Measurements from ENCODE around the gene HIPK3.
"Not testable (repeated sequence)": the region's sequence is repeated elsewhere in the genome, so short reads cannot be mapped to it uniquely, and the experiment has no call there.

HIPK3 gene

DNA sequence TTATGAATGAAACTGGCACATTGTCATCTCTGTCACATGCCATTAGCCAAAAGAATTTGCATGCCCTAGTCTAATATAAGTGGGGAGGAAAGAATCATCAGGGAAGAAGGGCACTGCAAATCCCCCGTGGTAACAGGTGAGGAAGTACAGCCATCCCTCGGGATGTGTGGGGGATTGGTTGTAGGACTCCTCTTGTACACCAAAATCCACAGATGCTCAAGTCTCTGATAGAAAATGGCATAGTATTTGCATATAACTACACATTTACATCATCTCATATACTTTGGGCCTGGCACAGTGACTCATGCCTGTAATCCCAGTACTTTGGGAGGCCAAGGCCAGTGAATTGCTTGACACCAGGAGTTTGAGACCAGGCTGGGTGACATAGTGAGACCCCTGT, 109.7 kb downstream of the HIPK3 start:
- no peak overlapping the region for H3K4me2 ChIP-seq (ENCODE audit: low read length)
- H3K4me1 ChIP-seq (ENCODE audit: control insufficient read depth, low read length) = peaks cover 18% of the 10 kb centered on the region
- no peaks in the 10 kb centered on the region for H3K9me2 ChIP-seq (replicated peaks; ENCODE audit: control insufficient read depth, low read length)
- no peaks in the 10 kb centered on the region for H3K36me3 ChIP-seq (ENCODE audit: control insufficient read depth, low read length)
- no peaks in the 10 kb centered on the region for H3K27me3 ChIP-seq (ENCODE audit: control insufficient read depth, low read length)
- no peaks in the 10 kb centered on the region for H3K79me2 ChIP-seq (ENCODE audit: control insufficient read depth, low read length)
- no peaks in the 10 kb centered on the region for H4K20me1 ChIP-seq (ENCODE audit: control insufficient read depth, insufficient read depth, low read depth, low read length)
- no peak for TF ChIP-seq EZH2phosphoT487 (IDR thresholded peaks at IDR 0.05; ENCODE audit: borderline replicate concordance, low read length)
- TF ChIP-seq, protein P1, sequence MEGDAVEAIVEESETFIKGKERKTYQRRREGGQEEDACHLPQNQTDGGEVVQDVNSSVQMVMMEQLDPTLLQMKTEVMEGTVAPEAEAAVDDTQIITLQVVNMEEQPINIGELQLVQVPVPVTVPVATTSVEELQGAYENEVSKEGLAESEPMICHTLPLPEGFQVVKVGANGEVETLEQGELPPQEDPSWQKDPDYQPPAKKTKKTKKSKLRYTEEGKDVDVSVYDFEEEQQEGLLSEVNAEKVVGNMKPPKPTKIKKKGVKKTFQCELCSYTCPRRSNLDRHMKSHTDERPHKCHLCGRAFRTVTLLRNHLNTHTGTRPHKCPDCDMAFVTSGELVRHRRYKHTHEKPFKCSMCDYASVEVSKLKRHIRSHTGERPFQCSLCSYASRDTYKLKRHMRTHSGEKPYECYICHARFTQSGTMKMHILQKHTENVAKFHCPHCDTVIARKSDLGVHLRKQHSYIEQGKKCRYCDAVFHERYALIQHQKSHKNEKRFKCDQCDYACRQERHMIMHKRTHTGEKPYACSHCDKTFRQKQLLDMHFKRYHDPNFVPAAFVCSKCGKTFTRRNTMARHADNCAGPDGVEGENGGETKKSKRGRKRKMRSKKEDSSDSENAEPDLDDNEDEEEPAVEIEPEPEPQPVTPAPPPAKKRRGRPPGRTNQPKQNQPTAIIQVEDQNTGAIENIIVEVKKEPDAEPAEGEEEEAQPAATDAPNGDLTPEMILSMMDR (IDR thresholded peaks at IDR 0.05; ENCODE audit: low read depth, low read length, poor library complexity, severe bottlenecking) = no peak
- 0 out of 2 replicates have a peak, but pooled peaks cover 4% of the 10 kb centered on the region for H3F3A ChIP-seq (ENCODE audit: control insufficient read depth, insufficient read depth)
- H3K27ac ChIP-seq (ENCODE audit: low read depth, low read length) = no peak overlapping the region
- H3K9me3 ChIP-seq (ENCODE audit: control insufficient read depth, insufficient read depth, low read length) = no peaks in the 10 kb centered on the region
- H3K4me3 ChIP-seq (ENCODE audit: low read length) = no peak overlapping the region

DNA sequence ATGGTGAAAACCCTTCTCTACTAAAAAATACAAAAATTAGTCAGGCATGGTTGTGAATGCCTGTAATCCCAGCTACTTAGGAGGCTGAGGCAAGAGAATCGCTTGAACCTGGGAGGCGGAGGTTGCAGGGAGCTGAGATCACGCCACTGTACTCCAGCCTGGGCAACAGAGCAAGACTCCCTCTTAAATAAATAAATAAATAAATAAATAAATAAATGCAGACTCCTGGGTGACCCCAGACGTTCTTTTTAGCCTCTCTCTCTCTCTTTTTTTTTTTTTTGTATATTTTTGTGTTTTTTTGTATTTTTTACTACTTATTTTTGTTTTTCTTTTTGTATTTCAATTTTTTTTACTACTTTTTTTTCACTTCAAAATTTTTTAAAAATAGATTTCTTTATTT, 111.3 kb downstream of the HIPK3 start:
- H3K9me2 ChIP-seq (replicated peaks; ENCODE audit: control insufficient read depth, low read length); H3K4me2 ChIP-seq (ENCODE audit: low read length); H3K36me3 ChIP-seq (ENCODE audit: control insufficient read depth, low read length); H3K4me3 ChIP-seq (ENCODE audit: low read length); H3K27ac ChIP-seq (ENCODE audit: low read depth, low read length); H3K79me2 ChIP-seq (ENCODE audit: control insufficient read depth, low read length); H4K20me1 ChIP-seq (ENCODE audit: control insufficient read depth, insufficient read depth, low read depth, low read length); H3K9me3 ChIP-seq (ENCODE audit: control insufficient read depth, insufficient read depth, low read length); H3K27me3 ChIP-seq (ENCODE audit: control insufficient read depth, low read length); H3F3A ChIP-seq (ENCODE audit: control insufficient read depth, insufficient read depth): not testable (repeated sequence)
- H3K4me1 ChIP-seq (ENCODE audit: control insufficient read depth, low read length) = peaks cover 12% of the 10 kb centered on the region

DNA sequence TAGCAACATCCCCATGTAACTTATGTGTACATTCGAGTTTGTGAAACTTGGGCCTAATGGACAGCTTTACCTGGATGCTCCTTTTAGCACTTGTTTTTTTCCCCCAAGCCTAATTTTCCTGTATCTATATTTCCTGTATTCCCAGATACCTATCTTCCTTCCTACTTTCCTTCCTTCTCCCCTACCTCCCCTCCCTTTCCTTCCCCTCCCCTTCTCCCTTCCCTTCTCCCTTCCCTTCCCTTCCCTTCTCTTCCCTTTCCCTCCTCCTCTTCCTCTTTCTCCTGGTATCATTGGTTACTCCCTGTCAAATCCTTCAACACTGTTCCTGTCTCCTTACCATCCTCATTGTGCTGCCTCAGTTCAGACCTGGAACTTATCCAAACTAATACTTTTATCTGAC, 111.8 kb downstream of the HIPK3 start:
- 0 out of 2 replicates have a peak, but pooled peaks cover 4% of the 10 kb centered on the region for H3F3A ChIP-seq (ENCODE audit: control insufficient read depth, insufficient read depth)
- no peak overlapping the region for H3K4me2 ChIP-seq (ENCODE audit: low read length)
- no peak for TF ChIP-seq EZH2phosphoT487 (IDR thresholded peaks at IDR 0.05; ENCODE audit: borderline replicate concordance, low read length)
- no peaks in the 10 kb centered on the region for H3K36me3 ChIP-seq (ENCODE audit: control insufficient read depth, low read length)
- no peaks in the 10 kb centered on the region for H3K27me3 ChIP-seq (ENCODE audit: control insufficient read depth, low read length)
- H3K4me3 ChIP-seq (ENCODE audit: low read length) = no peak overlapping the region
- no peak overlapping the region for H3K27ac ChIP-seq (ENCODE audit: low read depth, low read length)
- H3K4me1 ChIP-seq (ENCODE audit: control insufficient read depth, low read length) = peaks cover 16% of the 10 kb centered on the region
- H4K20me1 ChIP-seq (ENCODE audit: control insufficient read depth, insufficient read depth, low read depth, low read length) = no peaks in the 10 kb centered on the region
- H3K9me2 ChIP-seq (replicated peaks; ENCODE audit: control insufficient read depth, low read length) = no peaks in the 10 kb centered on the region
- H3K9me3 ChIP-seq (ENCODE audit: control insufficient read depth, insufficient read depth, low read length) = no peaks in the 10 kb centered on the region
- no peaks in the 10 kb centered on the region for H3K79me2 ChIP-seq (ENCODE audit: control insufficient read depth, low read length)

DNA sequence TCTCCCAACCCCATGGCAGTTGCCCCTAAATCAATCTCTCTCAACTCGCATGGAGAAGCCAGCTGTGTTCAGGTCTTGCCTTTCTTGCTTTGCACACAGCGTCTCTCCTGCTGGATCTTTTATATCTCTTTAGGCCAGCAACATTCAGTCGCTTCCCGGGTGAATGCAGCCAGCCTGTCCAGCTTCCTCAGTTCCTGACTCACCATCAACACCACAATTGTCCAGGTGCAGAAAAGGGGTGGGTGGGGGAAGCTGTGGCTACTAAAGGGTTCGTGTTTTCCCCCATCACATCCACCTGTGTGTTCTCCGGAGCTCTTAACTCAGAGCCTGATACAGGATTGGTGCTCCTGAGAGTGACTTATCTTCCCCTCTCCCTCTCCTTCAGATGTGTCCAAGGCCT, 116.5 kb downstream of the HIPK3 start:
- H3K27me3 ChIP-seq (ENCODE audit: control insufficient read depth, low read length) = no peaks in the 10 kb centered on the region
- no peak overlapping the region for H3K4me3 ChIP-seq (ENCODE audit: low read length)
- H3K27ac ChIP-seq (ENCODE audit: low read depth, low read length) = no peak overlapping the region
- peaks cover 25% of the 10 kb centered on the region for H3K79me2 ChIP-seq (ENCODE audit: control insufficient read depth, low read length)
- no peak overlapping the region for H3K4me2 ChIP-seq (ENCODE audit: low read length)
- H3K9me2 ChIP-seq (replicated peaks; ENCODE audit: control insufficient read depth, low read length) = no peaks in the 10 kb centered on the region
- TF ChIP-seq EZH2phosphoT487 (IDR thresholded peaks at IDR 0.05; ENCODE audit: borderline replicate concordance, low read length) = no peak
- TF ChIP-seq, protein P1 (IDR thresholded peaks at IDR 0.05; ENCODE audit: low read depth, low read length, poor library complexity, severe bottlenecking) = no peak
- no peaks in the 10 kb centered on the region for H4K20me1 ChIP-seq (ENCODE audit: control insufficient read depth, insufficient read depth, low read depth, low read length)
- H3K9me3 ChIP-seq (ENCODE audit: control insufficient read depth, insufficient read depth, low read length) = no peaks in the 10 kb centered on the region
- peaks cover 10% of the 10 kb centered on the region for H3F3A ChIP-seq (ENCODE audit: control insufficient read depth, insufficient read depth)
- H3K36me3 ChIP-seq (ENCODE audit: control insufficient read depth, low read length) = no peaks in the 10 kb centered on the region; the same call in 1 of the 2 replicates
- H3K4me1 ChIP-seq (ENCODE audit: control insufficient read depth, low read length) = peaks cover 31% of the 10 kb centered on the region

All from DOHH2 (cell line).